HepG2 (cell line): Measurements from ENCODE around the gene NOP14. TPM values are rescaled to one million over a fixed set of nuclear protein-coding genes. Genes with fewer than 3 reads are reported as not detected.

Source experiments
- AHDC1 ChIP-seq: sonication (generic); formaldehyde crosslinking; IDR thresholded peaks from 2 replicates; pipeline ENCODE4 v1.5.1; 2020; ENCODE audit warnings: mild to moderate bottlenecking, missing genetic modification reagents, borderline replicate concordance
- KDM1A ChIP-seq: IDR thresholded peaks from 2 replicates; pipeline ENCODE4 v1.6.1; 2016; ENCODE audit warnings: missing compliant biosample characterization
- RCOR2 ChIP-seq: IDR thresholded peaks from 2 replicates; pipeline ENCODE4 v1.6.1; 2016; ENCODE audit warnings: missing biosample characterization, missing genetic modification reagents
- RORA ChIP-seq: sonication (generic); formaldehyde crosslinking; IDR thresholded peaks from 2 replicates; pipeline ENCODE4 v1.5.0; 2020; ENCODE audit warnings: mild to moderate bottlenecking, missing genetic modification reagents, moderate library complexity
- RXRA ChIP-seq: sonication (generic); formaldehyde crosslinking; IDR thresholded peaks from 2 replicates; pipeline ENCODE4 v1.5.1; 2020; ENCODE audit warnings: missing genetic modification reagents
- ZNF280B ChIP-seq: sonication (generic); formaldehyde crosslinking; IDR thresholded peaks from 2 replicates; pipeline ENCODE4 v1.5.0; 2020; ENCODE audit warnings: missing genetic modification reagents, mild to moderate bottlenecking, borderline replicate concordance
- ZNF704 ChIP-seq: sonication (generic); formaldehyde crosslinking; IDR thresholded peaks from 2 replicates; pipeline ENCODE4 v1.8.1; 2023; ENCODE audit warnings: mild to moderate bottlenecking, inconsistent platforms, moderate library complexity, missing genetic modification reagents, borderline replicate concordance
- ZNF737 ChIP-seq: sonication (generic); formaldehyde crosslinking; IDR thresholded peaks from 2 replicates; pipeline ENCODE4 v1.5.0; 2020; ENCODE audit warnings: missing genetic modification reagents, mild to moderate bottlenecking, borderline replicate concordance
- polyA plus RNA-seq, 8 experiments: library from polyadenylated mRNA; depleted of rRNA in 3 of 8; stranded (reverse) in 7 of 8; unstranded in 1 of 8; fragments of >200 nt; fragmentation: Illumina TruSeq in 4 of 8; extraction: Trizol in 4 of 8; gene quantifications; 2 replicates each; pipeline versions ENCODE4 v1.2.1 to v1.2.3, GENCODE V29; 2011 to 2016; ENCODE audit warnings: low read depth in 4 of 8, missing spikeins in 1 of 8, mixed read lengths in 1 of 8; ENCODE audit not compliant: insufficient read depth in 1 of 8
- total RNA-seq, 5 experiments: library from RNA; depleted of rRNA; stranded (reverse); fragments of >200 nt; fragmentation: Illumina TruSeq; extraction: Trizol; gene quantifications; 2 replicates each; pipeline ENCODE4 v1.2.3, GENCODE V29; 2016; ENCODE audit warnings: low read depth in 1 of 5

NOP14 gene
- total and polyA plus RNA-seq, 2 of the 13 experiments (the other 11 are each of a cell fraction or from before 2014, with no cell fraction given): 6.9 to 47.9 TPM

GRCh38 chr4:2909583-2909982 is 53.6 kb downstream of the NOP14 start (continued):
- TF ChIP-seq AHDC1 (CRISPR knock-in tag) (no peak), RXRA (no peak), KDM1A (CRISPR knock-in tag) (no peak), RCOR2 (CRISPR knock-in tag) (no peak), RORA (CRISPR knock-in tag) (no peak), ZNF704 (no peak), ZNF737 (CRISPR knock-in tag) (no peak), ZNF280B (CRISPR knock-in tag) (no peak)
- TF ChIP-seq, all 625 proteins: peak for 0
